Erythroblast (primary cell): ENCODE data around the gene SCAP.

Experiments
- GATA1 ChIP-seq: IDR thresholded peaks from 2 replicates; pipeline ENCODE4 v1.6.1; 2011; ENCODE audit warnings: low read depth, mild to moderate bottlenecking, control low read depth, low read length, moderate library complexity
- POLR2A ChIP-seq: IDR thresholded peaks from 2 replicates; pipeline ENCODE4 v1.6.1; 2011; ENCODE audit warnings: mild to moderate bottlenecking, low read length

DNA sequence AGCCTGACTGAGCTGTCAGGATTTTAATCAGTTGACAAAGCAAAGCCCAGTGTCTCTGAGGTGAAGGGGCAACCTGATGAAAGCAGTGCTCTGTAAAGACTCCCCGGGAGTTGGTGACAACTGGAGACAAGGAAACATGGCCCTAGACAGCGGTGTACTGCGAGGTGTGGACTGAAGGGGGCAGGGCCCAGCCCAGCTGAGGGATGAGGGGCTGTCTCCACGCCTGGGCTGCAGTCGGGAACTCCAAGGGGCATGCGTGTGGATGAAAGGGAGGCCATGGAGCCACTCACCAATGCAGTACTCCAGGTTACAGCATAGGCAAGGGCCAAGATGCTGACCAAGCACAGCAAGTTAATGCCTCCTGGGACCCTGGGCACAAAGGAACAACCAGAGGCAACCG is 45.1 kb downstream of the SCAP start:
- TF ChIP-seq POLR2A, result no peak
- no peak for TF ChIP-seq GATA1
